NCI-H524 (cell line): ENCODE measurements around the gene KIF5A.
"Not testable (repeated sequence)": the region's sequence is repeated elsewhere in the genome, so short reads cannot be mapped to it uniquely, and the experiment has no call there.

Source experiments
- DNase-seq, 2 experiments: peaks; one replicate each; lab custom pipeline; 2025; lab: John Stamatoyannopoulos, UW

The KIF5A gene

DNA sequence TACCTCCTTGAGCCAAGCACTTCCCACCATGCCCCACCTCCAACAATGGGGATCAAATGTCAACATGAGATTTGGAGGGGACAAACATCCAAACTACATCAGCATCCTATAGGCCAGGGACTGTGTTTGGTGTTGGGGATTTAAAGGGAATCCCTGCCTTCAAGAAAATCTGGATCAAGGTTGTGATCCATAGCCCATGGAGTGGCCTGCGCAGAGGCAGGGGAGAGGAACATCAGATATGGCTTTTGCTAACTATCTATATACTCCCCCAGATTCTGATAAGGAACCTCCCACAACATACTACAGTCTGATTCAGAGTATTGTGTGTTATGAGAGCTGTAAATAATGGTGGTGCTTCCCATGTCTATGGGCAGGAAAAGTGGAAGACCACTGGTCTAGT is 5.1 kb downstream of the KIF5A start:
- peak; percentile 94 to 97 for DNase-seq

DNA sequence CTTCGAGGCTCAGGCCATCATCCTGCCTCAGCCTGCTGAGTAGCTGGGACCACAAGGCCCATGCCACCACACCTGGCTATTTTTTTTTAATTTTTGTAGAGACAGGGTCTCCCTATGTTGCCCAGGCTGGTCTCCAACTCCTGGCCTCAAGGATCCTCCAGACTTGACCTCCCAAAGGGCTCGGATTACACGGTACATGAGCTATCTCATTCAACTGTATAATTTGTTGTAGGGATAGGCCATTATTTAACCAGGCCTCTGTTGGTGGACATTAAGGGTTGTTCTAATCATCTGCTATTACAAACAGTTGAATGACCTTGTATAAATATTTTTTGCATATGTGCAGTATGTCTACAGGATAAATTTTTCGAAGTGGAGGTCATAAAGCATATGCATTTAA is 9.0 kb downstream of the KIF5A start:
- no peak for DNase-seq

DNA sequence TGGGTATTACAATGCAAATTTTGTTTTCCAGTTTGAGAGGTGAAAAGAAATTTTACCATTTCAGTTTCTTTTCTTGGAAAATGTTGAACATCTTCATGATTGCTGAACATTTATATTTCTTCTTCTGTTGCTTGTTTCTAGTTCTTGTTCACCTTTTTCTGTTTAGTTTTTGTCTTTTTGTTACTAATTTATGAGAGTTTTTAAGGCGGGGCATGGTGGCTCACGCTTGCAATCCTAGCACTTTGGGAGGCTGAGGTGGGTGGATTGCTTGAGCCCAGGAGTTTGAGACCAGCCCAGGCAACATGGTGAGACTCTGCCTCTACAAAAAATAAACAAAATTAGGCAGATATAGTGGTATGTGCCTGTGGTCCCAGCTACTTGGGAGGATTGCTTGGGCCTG is 10.7 kb downstream of the KIF5A start:
- DNase-seq, result no peak

DNA sequence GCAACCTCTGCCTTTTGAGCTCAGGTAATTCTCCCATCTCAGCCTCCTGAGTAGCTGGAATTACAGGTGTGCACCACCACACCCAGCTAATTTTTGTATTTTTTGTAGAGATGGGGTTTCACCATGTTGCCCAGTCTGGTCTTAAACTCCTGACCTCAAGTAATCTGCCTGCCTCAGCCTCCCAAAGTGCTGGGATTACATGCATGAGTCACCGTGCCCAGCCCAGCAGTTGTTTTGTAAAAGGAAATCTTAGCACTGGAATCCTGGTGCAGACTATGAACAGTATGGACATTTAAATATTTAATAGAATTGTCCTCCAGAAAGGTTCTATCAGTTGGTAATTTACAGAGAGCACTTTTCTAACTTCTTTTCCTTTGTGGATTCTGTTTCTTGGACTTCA is 11.3 kb downstream of the KIF5A start:
- not testable (repeated sequence) for DNase-seq

DNA sequence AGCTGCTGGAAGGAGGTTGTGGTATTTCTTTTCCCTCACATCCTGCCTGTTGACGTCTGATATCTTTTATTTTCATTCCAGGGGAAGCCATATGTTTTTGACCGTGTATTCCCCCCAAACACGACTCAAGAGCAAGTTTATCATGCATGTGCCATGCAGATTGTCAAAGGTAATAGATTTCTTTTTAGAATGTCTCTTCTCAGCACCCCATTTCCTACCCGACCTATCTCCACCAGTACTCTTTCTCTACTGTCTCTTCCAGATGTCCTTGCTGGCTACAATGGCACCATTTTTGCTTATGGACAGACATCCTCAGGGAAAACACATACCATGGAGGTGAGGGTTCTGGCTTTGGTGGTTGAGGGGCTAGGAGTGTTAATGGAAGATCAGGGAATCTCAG is 13.5 kb downstream of the KIF5A start:
- DNase-seq, result no peak

DNA sequence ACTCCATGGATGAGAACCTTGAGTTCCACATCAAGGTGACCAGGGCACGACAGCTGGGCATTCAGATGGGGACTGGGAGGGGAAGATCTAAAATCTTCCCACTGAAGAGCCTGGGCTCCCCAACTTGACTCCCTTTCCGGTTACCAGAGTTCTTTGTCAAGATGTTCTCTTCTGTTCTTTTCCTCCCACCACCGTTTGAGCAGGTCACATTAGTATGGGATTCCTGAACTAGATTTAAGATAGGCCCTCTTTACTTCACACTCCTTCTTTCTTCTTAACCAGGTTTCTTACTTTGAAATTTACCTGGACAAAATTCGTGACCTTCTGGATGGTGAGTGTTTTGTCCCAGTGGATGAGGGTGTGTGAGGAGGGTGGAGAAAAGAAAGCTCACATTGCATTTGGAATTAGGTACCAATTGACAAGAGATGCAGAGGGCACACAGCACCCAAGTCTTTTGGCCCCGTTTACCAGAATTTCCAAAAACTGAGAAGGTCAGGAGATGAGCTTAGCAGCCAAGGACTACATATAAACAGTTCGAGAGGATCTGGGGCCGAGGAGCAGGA is 14.4 kb downstream of the KIF5A start:
- DNase-seq, result no peak

DNA sequence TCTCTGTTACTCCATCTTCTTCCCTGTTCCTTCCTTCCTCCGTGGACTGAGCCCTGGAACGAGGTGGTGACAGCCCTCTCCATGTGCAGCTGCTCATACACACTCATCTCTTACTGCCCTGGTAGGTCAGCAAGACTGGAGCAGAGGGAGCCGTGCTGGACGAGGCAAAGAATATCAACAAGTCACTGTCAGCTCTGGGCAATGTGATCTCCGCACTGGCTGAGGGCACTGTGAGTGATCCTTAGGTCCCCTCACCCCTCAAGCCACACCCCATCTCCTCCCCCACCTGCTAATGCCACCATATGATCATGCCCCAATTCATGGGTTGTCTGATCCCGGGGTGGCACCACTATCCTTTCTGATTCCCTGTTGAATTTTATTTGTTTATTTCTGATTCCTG is 19.0 kb downstream of the KIF5A start:
- no peak for DNase-seq

DNA sequence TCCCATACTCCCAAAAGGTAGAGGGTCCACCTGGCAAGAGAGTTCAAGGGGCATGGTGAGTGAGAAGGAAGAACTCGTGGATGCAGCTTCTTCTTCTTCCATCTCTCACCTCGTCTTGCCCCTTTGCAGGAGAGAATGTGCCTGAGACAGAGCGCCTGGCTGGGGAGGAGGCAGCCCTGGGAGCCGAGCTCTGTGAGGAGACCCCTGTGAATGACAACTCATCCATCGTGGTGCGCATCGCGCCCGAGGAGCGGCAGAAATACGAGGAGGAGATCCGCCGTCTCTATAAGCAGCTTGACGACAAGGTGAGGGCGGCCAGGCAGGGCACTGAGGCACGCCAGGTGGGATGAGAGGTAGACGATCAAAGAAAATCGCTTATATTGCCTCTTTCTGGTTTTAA is 20.0 kb downstream of the KIF5A start:
- no peak for DNase-seq

DNA sequence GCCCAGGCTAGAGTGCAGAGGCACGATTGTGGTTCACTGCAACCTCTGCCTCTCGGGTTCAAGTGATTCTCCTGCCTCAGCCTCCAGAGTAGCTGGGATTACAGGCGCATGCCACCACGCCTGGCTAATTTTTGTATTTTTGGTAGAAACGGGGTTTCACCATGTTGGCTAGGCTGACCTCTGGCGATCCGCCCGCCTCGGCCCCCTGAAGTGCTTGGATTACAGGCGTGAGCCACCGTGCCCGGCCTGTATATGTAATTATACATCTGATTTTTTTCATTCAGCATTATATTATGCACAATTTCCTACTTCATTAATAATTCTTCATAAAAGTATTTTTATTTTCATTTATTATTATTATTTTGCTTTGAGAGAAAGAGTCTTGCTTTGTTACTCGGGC is 20.6 kb downstream of the KIF5A start:
- DNase-seq, result not testable (repeated sequence)

DNA sequence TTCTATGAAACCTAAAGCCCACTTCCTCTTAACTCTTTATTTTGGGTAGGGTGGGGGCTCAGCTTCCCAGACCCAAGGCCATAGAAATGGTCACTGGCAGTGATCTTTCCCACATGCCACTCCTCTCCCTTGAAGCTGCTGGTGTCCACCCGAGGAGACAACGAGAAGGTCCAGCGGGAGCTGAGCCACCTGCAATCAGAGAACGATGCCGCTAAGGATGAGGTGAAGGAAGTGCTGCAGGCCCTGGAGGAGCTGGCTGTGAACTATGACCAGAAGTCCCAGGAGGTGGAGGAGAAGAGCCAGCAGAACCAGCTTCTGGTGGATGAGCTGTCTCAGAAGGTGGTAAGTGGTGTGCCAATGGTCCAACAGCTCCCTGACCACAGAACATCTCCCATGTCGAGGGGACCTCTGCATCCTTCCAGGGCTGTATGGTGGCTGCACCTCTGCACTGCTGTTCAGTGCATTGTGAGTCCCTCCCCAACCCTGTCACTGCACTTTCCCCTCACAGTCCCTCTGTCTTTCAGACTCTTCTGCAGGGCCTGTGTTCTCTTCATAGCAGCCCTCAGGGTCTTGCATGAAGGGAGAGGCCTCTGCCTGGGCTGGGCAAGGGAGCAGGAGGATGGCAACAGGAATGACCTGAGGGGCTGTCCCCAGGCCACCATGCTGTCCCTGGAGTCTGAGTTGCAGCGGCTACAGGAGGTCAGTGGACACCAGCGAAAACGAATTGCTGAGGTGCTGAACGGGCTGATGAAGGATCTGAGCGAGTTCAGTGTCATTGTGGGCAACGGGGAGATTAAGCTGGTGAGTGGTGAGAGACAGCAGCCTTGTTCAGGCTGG is 22.3 kb downstream of the KIF5A start:
- DNase-seq, result no peak

- no peak for DNase-seq
Measured at GRCh38 chr12:57574795-57575194, 25.0 kb downstream of the KIF5A start.

GRCh38 chr12:57575771-57576612 is 26.1 kb downstream of the KIF5A start:
- no peak for DNase-seq

GRCh38 chr12:57576613-57577160 is 26.8 kb downstream of the KIF5A start:
- no peak for DNase-seq

GRCh38 chr12:57577981-57578758 is 28.3 kb downstream of the KIF5A start:
- DNase-seq, result no peak

GRCh38 chr12:57579011-57579410 is 29.2 kb downstream of the KIF5A start:
- DNase-seq, result no peak

DNA sequence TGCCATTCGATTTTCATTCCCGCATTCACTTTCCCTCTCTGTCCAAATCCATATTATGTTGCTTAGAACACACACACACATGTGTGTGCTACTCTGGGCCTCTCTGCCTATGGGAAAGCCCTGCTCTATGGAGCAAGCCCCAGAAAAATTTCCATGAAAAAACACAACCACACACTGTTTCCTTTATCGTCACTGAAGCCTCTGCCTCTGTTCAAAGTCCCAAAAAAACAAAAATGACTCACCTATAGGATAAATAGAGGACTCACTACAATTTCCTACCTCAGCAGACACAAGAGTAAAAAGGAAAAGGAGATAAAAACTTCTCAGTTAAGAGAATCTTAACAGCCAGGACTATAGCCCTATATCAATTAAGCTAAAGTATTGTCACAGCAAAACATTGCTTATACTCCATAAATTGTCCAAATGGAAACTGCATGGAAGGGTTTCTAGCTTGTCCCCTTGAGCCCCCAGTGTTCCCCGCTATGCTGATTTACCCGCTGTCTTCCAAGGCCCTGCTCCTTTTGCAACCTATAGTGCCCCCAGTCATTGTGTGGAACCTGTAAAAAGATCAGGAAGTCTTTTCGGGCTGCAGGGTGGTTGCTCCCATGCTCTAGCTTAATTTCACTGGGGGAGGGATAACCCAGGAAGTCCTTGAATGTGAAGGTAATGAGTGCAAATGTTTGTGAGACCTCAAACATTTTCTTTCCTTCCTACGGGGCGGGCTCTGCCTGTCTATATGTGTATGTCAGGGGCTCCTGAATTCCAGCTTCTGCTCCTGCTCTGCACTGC is 30.0 kb downstream of the KIF5A start:
- DNase-seq, result no peak

DNA sequence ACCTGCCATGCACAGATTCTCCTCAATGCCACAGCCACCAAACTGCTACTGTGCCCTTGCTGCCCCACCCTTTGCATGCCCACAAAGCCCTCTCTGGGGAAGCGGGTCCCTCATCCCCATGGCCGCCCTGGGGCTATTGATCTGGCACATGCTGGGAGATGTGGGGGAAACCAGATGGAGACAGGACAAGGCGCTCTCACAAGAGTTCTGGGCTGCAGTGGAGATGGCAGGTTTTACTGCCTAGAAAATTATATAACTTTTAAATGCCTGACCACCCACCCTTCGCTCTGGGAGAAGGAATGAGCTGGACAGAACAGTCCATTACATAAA is 30.6 kb downstream of the KIF5A start:
- DNase-seq, result no peak

DNA sequence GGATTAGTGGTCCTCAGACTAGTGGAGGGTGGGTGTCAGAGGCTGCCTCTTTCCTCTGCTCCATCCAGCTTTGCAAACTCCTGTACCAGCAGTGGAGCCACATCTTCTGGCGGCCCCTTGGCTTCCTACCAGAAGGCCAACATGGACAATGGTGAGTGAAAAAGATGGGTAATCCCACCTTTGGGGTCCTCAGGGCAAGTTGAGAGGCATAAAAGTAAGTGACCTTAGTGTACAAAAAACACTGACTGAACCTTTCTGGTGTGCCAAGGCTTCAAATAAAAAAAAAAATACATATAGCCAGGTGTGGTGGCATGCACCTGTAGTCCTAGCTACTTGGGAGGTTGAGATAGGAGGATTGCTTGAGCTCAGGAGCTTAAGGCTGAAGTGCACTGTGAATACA is 32.0 kb downstream of the KIF5A start:
- DNase-seq, result no peak

- no peak for DNase-seq
Measured at GRCh38 chr12:57582440-57582839, 32.6 kb downstream of the KIF5A start.

GRCh38 chr12:57583008-57583831 is 33.4 kb downstream of the KIF5A start:
- DNase-seq, result peak; percentile 30 to 89
